Endometrium (tissue), 2 donors: ENCODE results near the gene MLEC.
"Not testable (repeated sequence)": the region's sequence is repeated elsewhere in the genome, so short reads cannot be mapped to it uniquely, and the experiment has no call there.

Experiments used
- FAIRE-seq: peaks from 2 replicates; lab custom pipeline; 2012; peaks lifted over from hg19 to GRCh38; lab: Jason Lieb, UNC
- donor health status: control.
- donor health status: control.

Gene MLEC

GRCh38 chr12:120721866-120722265 lies 34.9 kb downstream of the MLEC start:
- no peak for FAIRE-seq

GRCh38 chr12:120722784-120723183 lies 35.8 kb downstream of the MLEC start:
- no peak for FAIRE-seq

GRCh38 chr12:120724720-120725119 lies 37.8 kb downstream of the MLEC start:
- no peak for FAIRE-seq

DNA sequence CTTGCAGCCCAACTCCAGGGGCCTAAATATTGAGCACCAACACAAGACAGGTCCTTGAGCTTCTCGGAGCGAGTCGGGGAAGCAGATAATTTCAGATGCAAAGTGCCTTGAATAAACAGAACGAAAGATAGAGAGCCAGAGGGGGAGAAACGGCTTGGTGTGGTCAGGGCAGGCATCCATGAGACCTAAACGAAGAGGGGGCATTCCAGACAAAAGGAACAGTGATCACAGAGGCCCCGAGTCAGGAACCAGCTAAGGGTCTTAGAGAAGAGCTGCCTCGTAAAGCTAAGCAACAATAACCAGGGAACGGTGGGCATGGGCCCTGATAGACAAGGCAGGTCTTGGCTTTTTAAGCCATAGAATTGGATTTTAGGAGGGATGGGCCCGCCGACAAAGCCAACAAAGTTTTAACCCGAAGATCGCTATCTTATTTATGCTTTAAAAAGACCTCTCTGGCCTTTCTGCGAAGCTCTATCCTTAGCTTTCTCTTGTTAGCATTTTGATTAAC lies 38.3 kb downstream of the MLEC start:
- no peak for FAIRE-seq

- FAIRE-seq, result no peak
These were observed 38.9 kb downstream of the MLEC start, which contains the start of gene ACADS for GRCh38 chr12:120725659-120726509. ACADS (plus strand) TSS chr12:120725826; CDS start chr12:120725886, 60 bp downstream.

GRCh38 chr12:120726510-120726793 lies 39.5 kb downstream of the MLEC start:
- no peak for FAIRE-seq

DNA sequence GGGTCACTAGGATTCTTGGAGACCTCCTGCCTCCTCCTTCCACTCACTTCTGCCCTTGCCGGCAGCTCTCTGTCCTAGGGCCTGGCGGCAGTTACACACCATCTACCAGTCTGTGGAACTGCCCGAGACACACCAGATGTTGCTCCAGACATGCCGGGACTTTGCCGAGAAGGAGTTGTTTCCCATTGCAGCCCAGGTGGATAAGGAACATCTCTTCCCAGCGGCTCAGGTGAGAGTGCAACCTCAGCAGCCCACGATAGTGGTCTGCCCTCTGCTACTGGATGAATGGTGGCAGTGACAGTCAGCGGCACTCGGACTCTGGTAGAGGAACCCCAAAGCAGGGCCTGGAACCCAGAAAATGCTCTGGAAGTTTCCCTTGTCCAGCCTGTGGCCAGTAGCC lies 40.0 kb downstream of the MLEC start:
- no peak for FAIRE-seq

DNA sequence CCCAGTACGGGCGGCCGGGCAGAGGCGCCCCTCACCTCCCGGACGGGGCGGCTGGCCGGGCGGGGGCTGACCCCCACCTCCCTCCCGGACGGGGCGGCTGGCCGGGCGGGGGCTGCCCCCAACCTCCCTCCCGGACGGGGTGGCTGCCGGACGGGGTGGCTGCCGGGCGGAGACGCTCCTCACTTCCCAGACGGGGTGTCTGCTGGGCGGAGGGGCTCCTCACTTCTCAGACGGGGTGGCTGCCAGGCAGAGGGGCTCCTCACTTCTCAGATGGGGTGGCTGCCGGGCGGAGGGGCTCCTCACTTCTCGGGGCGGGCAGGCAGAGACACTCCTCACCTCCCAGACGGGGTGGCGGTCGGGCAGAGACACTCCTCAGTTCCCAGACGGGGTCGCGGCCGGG lies 45.2 kb downstream of the MLEC start:
- FAIRE-seq, result not testable (repeated sequence)

GRCh38 chr12:120733574-120733973 lies 46.6 kb downstream of the MLEC start:
- FAIRE-seq, result no peak

DNA sequence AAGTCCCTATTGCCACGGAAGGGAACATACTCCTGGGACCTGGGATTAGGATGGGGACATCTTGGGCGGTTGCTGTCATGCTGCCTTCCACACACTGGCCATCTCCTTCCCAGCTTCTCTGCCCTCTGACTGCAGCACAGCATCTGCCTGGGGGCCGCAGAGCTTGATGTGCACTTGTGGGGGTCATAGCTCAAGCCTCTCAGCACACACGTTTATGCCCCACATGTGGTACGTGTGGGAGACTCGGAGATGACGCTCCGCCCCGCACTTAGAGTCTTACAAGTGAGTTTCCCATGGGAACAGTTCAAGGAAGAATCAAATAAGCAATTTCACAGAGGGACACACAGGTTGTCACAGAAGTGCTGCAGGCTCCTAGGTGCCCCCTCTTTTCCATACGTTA lies 47.3 kb downstream of the MLEC start:
- no peak for FAIRE-seq

DNA sequence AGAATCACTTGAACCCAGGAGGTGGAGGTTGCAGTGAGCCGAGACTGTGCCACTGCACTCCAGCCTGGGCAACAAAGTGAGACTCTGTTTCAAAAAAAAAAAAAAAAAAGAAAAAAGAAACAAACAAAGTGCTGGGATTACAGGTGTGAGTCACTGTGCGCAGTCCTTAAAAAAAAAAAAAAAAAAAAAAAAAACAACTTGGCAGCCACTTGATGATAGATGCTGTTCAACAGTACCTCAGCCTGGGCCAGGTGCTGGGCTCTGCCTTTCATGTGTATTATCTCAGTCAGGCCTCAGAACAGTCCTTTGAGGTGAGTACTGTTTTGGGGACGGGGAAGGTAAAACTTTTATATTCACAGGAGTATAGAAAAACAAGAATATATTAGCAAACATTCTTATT lies 48.2 kb downstream of the MLEC start:
- no peak for FAIRE-seq

GRCh38 chr12:120736404-120737331 lies 49.7 kb downstream of the MLEC start:
- FAIRE-seq, result no peak

DNA sequence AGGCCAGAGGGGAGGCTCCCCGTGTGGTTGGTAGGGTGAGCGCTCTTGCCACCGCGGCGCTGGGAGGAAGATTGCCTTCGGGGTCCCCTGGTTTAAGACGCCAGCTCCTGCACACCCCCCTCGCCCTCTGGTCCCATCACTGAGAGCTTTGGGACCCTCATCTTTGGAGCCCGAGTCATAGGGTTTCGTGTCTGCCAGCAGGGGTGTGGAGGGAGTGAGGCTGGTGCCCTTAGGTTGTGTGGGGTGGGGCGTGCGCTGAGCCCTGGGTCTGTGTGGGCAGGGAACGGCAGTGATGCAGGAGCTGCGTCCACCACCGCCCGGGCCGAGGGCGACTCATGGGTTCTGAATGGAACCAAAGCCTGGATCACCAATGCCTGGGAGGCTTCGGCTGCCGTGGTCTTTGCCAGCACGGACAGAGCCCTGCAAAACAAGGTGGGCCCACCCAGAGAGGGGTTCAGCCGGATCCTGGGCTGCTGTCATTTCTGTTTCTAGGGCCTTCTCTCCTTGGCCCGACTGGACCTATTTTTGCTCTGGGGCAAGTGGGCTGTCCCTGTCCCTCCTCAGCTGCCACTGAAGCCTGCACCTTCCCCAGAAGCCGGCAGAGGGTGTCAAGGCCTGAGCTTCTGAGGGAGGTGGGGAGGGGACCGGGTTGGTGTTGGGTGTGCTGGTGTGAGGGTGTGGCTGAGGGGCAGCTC lies 50.8 kb downstream of the MLEC start:
- no peak for FAIRE-seq

GRCh38 chr12:120738252-120739030 lies 51.5 kb downstream of the MLEC start:
- FAIRE-seq, result no peak

- no peak for FAIRE-seq
These were observed 52.2 kb downstream of the MLEC start for GRCh38 chr12:120739031-120739762.

DNA sequence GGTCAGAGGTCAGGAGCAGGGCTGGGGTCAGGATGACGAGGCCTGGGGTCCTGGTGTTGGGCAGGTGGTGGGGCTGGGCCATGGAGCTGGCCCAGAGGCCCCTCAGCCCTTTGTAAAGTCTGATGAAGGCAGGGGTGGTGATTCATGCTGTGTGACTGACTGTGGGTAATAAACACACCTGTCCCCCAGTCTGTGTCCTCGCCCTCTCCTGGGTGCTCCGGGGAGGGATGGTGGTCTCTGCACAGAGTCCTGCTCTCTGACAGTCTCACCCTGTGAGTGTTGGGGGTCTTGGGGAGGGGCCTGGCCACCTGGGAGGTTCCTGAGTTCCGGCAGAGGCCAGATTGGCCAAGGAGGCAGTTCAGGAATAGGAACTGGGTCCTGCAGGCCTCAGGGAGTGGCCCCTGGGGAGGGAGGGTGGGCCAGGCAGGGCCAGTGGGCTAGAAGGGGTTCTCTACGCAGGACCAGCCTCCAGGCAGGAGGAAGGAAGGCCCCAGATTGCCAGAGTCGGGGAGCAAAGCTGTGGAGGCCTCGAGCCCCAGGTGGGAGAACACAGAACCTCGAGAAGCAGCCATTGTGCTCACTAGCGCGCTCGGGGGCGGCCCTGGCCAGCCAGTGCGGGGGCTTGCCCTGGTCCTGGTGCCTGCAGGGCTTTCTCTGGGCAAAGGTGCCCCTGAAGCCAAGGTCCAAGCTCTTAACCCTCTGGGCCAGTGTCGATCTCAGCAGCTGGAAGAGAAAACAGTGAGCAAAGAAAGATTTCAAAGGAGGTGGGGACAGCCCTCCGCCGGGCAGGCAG lies 53.1 kb downstream of the MLEC start:
- no peak for FAIRE-seq

- no peak for FAIRE-seq
These were observed 53.9 kb downstream of the MLEC start for GRCh38 chr12:120740871-120741270.

DNA sequence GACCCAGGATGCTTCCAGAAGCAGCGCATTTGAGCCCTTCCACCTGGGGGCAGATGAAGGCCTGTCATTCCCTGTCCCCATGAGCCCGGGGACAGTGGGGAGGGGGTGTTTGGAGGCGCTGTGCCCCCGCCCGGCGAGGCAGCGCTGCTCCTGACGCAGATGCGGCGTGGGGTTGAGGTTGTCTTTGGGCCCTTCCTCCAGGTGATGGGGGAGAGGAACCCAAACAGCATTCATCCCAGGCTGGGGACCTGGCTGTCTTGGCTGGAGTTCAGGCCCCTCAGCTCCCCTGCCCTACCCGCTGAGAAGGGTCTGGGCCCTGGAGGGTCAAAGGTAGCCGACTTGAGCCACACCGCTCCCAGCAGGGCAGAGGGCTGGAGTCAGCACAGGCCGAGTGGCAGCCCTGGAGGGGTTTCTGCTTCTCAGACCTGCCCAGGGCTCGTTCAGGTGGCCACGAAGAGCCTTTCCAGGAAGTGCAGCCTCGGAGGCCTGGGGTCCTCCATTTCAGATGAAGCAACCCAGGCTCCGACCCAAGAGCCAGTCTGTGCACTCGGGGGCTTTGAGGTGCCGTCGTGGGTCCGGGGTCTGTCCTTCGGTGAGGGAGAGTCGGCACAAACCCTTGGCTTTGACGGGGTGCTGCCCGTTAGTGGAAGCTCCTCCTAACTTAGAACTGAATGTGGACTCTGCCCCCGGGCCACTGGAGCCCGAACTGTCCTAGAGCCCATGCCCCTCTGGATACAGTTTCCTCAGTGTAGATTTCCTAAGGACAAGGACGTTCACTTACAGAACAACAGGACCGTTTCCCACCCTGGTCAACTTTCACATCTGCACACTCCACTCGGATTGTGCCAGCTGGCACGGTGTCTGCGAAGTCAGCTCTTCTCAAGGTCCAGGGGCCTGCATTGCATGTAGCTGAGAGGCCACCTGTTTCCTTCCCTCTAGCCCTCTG lies 54.8 kb downstream of the MLEC start:
- no peak for FAIRE-seq

- FAIRE-seq, result no peak
These were observed 58.1 kb downstream of the MLEC start for GRCh38 chr12:120744922-120745493.
